ENCODE measurements around the gene ELOA. TPM values are rescaled to one million over a fixed set of nuclear protein-coding genes. Genes with fewer than 3 reads are reported as not detected.

The ELOA gene
- total and polyA plus RNA-seq, 2 experiments from 2014 or later: 44.3 to 50.1 TPM

GRCh38 chr1:23804183-23804835 is 61.0 kb downstream of the ELOA start:
- Histone ChIP-seq H3K79me2 (ENCODE audit: insufficient read depth) (no peaks in the 10 kb centered on the region), H3K4me2 (ENCODE audit: unreplicated experiment) (no peak overlapping the region), H3K36me3 (ENCODE audit: low read depth) (no peaks in the 10 kb centered on the region), H2AFZ (no peak overlapping the region), H3K9me2 (ENCODE audit: insufficient read depth) (no peaks in the 10 kb centered on the region), H4K20me1 (ENCODE audit: insufficient read depth) (no peaks in the 10 kb centered on the region), H3K27ac (no peak overlapping the region), H3K9me3 (ENCODE audit: low read depth) (no peaks in the 10 kb centered on the region), H3K4me1 (ENCODE audit: insufficient read depth) (peaks cover 6% of the 10 kb centered on the region; the same call in 1 of the 2 replicates), H3K27me3 (replicated peaks; ENCODE audit: insufficient read depth) (no peaks in the 10 kb centered on the region), H3K9ac (no peak overlapping the region), H3K4me3 (no peak overlapping the region), H3F3A (ENCODE audit: insufficient read depth) (peaks cover 4% of the 10 kb centered on the region; the same call in 1 of the 2 replicates)
- 75 to 76% methylated on average over 7 of the region's 7 CpGs for WGBS, 2 experiments (ENCODE audit: low coverage in 1 of 2, low lambda C conversion rate in 2 of 2, missing lambda C conversion rate in 2 of 2)
- in situ Hi-C loops (cut with MboI): no loop called here
- DNase-seq: no peak
- TF ChIP-seq EZH2 (IDR thresholded peaks at IDR 0.05; ENCODE audit: insufficient read depth, poor library complexity, severe bottlenecking): no peak
- no peak for TF ChIP-seq EZH2phosphoT487 (IDR thresholded peaks at IDR 0.05; ENCODE audit: insufficient read depth, low read depth)

GRCh38 chr1:23805025-23805424 is 61.8 kb downstream of the ELOA start:
- Histone ChIP-seq H3K9me3 (ENCODE audit: low read depth) (no peaks in the 10 kb centered on the region), H2AFZ (no peak overlapping the region), H3K79me2 (ENCODE audit: insufficient read depth) (no peaks in the 10 kb centered on the region), H3K4me1 (ENCODE audit: insufficient read depth) (no peaks in the 10 kb centered on the region), H3K4me2 (ENCODE audit: unreplicated experiment) (no peak overlapping the region), H3K4me3 (no peak overlapping the region), H3K9me2 (ENCODE audit: insufficient read depth) (no peaks in the 10 kb centered on the region), H3F3A (ENCODE audit: insufficient read depth) (0 out of 2 replicates have a peak, but pooled peaks cover 4% of the 10 kb centered on the region), H3K27ac (no peak overlapping the region), H3K9ac (no peak overlapping the region), H4K20me1 (ENCODE audit: insufficient read depth) (no peaks in the 10 kb centered on the region), H3K27me3 (replicated peaks; ENCODE audit: insufficient read depth) (no peaks in the 10 kb centered on the region), H3K36me3 (ENCODE audit: low read depth) (no peaks in the 10 kb centered on the region)
- no peak for TF ChIP-seq EZH2phosphoT487 (IDR thresholded peaks at IDR 0.05; ENCODE audit: insufficient read depth, low read depth)
- TF ChIP-seq EZH2 (IDR thresholded peaks at IDR 0.05; ENCODE audit: insufficient read depth, poor library complexity, severe bottlenecking): no peak
- 53 to 59% methylated on average over 2 of the region's 2 CpGs for WGBS, 2 experiments (ENCODE audit: low coverage in 1 of 2, low lambda C conversion rate in 2 of 2, missing lambda C conversion rate in 2 of 2)
- in situ Hi-C loops (cut with MboI): no loop called here
- no peak for DNase-seq

- no peak overlapping the region for H2AFZ ChIP-seq
- DNase-seq: no peak
- 74 to 77% methylated on average over 6 of the region's 6 CpGs for WGBS, 2 experiments (ENCODE audit: low coverage in 1 of 2, low lambda C conversion rate in 2 of 2, missing lambda C conversion rate in 2 of 2)
- no peaks in the 10 kb centered on the region for H3K79me2 ChIP-seq (ENCODE audit: insufficient read depth)
- no peaks in the 10 kb centered on the region for H3K27me3 ChIP-seq (replicated peaks; ENCODE audit: insufficient read depth)
- H3K36me3 ChIP-seq (ENCODE audit: low read depth): no peaks in the 10 kb centered on the region
- no peak overlapping the region for H3K4me2 ChIP-seq (ENCODE audit: unreplicated experiment)
- no peaks in the 10 kb centered on the region for H3K4me1 ChIP-seq (ENCODE audit: insufficient read depth)
- 0 out of 2 replicates have a peak, but pooled peaks cover 4% of the 10 kb centered on the region for H3F3A ChIP-seq (ENCODE audit: insufficient read depth)
- H3K4me3 ChIP-seq: no peak overlapping the region
- in situ Hi-C loops (cut with MboI): no loop called here
- no peak for TF ChIP-seq EZH2phosphoT487 (IDR thresholded peaks at IDR 0.05; ENCODE audit: insufficient read depth, low read depth)
- TF ChIP-seq EZH2 (IDR thresholded peaks at IDR 0.05; ENCODE audit: insufficient read depth, poor library complexity, severe bottlenecking): no peak
- H3K9ac ChIP-seq: no peak overlapping the region
- H3K9me3 ChIP-seq (ENCODE audit: low read depth): no peaks in the 10 kb centered on the region
- H3K27ac ChIP-seq: no peak overlapping the region
- H4K20me1 ChIP-seq (ENCODE audit: insufficient read depth): no peaks in the 10 kb centered on the region
- no peaks in the 10 kb centered on the region for H3K9me2 ChIP-seq (ENCODE audit: insufficient read depth)
These were observed 63.0 kb downstream of the ELOA start for GRCh38 chr1:23806280-23806679.

GRCh38 chr1:23807453-23807852 is 64.2 kb downstream of the ELOA start:
- H3K4me2 ChIP-seq (ENCODE audit: unreplicated experiment): no peak overlapping the region
- H3F3A ChIP-seq (ENCODE audit: insufficient read depth): 0 out of 2 replicates have a peak, but pooled peaks cover 4% of the 10 kb centered on the region
- H3K27me3 ChIP-seq (replicated peaks; ENCODE audit: insufficient read depth): no peaks in the 10 kb centered on the region
- no peaks in the 10 kb centered on the region for H3K9me3 ChIP-seq (ENCODE audit: low read depth)
- no peak overlapping the region for H2AFZ ChIP-seq
- H3K27ac ChIP-seq: no peak overlapping the region
- no peaks in the 10 kb centered on the region for H4K20me1 ChIP-seq (ENCODE audit: insufficient read depth)
- H3K9me2 ChIP-seq (ENCODE audit: insufficient read depth): no peaks in the 10 kb centered on the region
- H3K79me2 ChIP-seq (ENCODE audit: insufficient read depth): no peaks in the 10 kb centered on the region
- TF ChIP-seq EZH2phosphoT487 (IDR thresholded peaks at IDR 0.05; ENCODE audit: insufficient read depth, low read depth): no peak
- TF ChIP-seq EZH2 (IDR thresholded peaks at IDR 0.05; ENCODE audit: insufficient read depth, poor library complexity, severe bottlenecking): no peak
- no peak overlapping the region for H3K9ac ChIP-seq
- WGBS, 2 experiments (ENCODE audit: low coverage in 1 of 2, low lambda C conversion rate in 2 of 2, missing lambda C conversion rate in 2 of 2): 94 to 96% methylated on average over 3 of the region's 3 CpGs
- in situ Hi-C loops (cut with MboI): no loop called here
- no peaks in the 10 kb centered on the region for H3K4me1 ChIP-seq (ENCODE audit: insufficient read depth)
- no peaks in the 10 kb centered on the region for H3K36me3 ChIP-seq (ENCODE audit: low read depth)
- no peak for DNase-seq
- no peak overlapping the region for H3K4me3 ChIP-seq
